Measurements from ENCODE around the gene PTPRE. TPM values are rescaled to one million over a fixed set of nuclear protein-coding genes. Genes with fewer than 3 reads are reported as not detected.

PTPRE gene
- total RNA-seq, 1 donor from 2014 or later = 20.4 TPM

GRCh38 chr10:128022261-128023196 is 115.6 kb downstream of the PTPRE start:
- intact Hi-C loops (cut with micrococcal nuclease) = no loop called here

- intact Hi-C loops (cut with micrococcal nuclease) = no loop called here
These were observed 117.5 kb downstream of the PTPRE start for GRCh38 chr10:128024426-128024825.

GRCh38 chr10:128025437-128025836 is 118.5 kb downstream of the PTPRE start:
- intact Hi-C loops (cut with micrococcal nuclease) = no loop called here

GRCh38 chr10:128025951-128026350 is 119.0 kb downstream of the PTPRE start:
- intact Hi-C loops (cut with micrococcal nuclease) = no loop called here

- intact Hi-C loops (cut with micrococcal nuclease) = no loop called here
These were observed 119.9 kb downstream of the PTPRE start for GRCh38 chr10:128026615-128027300.

GRCh38 chr10:128027306-128027705 is 120.4 kb downstream of the PTPRE start:
- intact Hi-C loops (cut with micrococcal nuclease) = no loop called here

GRCh38 chr10:128027822-128028507 is 121.1 kb downstream of the PTPRE start:
- intact Hi-C loops (cut with micrococcal nuclease) = no loop called here

- intact Hi-C loops (cut with micrococcal nuclease) = no loop called here
These were observed 121.8 kb downstream of the PTPRE start for GRCh38 chr10:128028508-128029289.

GRCh38 chr10:128029290-128029651 is 122.4 kb downstream of the PTPRE start:
- intact Hi-C loops (cut with micrococcal nuclease) = no loop called here

GRCh38 chr10:128029731-128030369 is 122.9 kb downstream of the PTPRE start:
- intact Hi-C loops (cut with micrococcal nuclease) = no loop called here

GRCh38 chr10:128030498-128031072 is 123.7 kb downstream of the PTPRE start:
- intact Hi-C loops (cut with micrococcal nuclease) = no loop called here

GRCh38 chr10:128031216-128031615 is 124.3 kb downstream of the PTPRE start:
- intact Hi-C loops (cut with micrococcal nuclease) = no loop called here

- intact Hi-C loops (cut with micrococcal nuclease) = no loop called here
These were observed 125.6 kb downstream of the PTPRE start for GRCh38 chr10:128032466-128032865.

GRCh38 chr10:128035557-128035973 is 128.7 kb downstream of the PTPRE start:
- intact Hi-C loops (cut with micrococcal nuclease) = loop anchor here (1.0 kb wide), 2 partner anchors 34 to 115 kb away; no protein-coding TSS in a partner anchor

- intact Hi-C loops (cut with micrococcal nuclease) = no loop called here
These were observed 129.2 kb downstream of the PTPRE start for GRCh38 chr10:128036011-128036615.

- intact Hi-C loops (cut with micrococcal nuclease) = no loop called here
These were observed 130.0 kb downstream of the PTPRE start for GRCh38 chr10:128036746-128037543.

- intact Hi-C loops (cut with micrococcal nuclease) = no loop called here
These were observed 133.2 kb downstream of the PTPRE start for GRCh38 chr10:128040096-128040495.

- intact Hi-C loops (cut with micrococcal nuclease) = no loop called here
These were observed 133.8 kb downstream of the PTPRE start for GRCh38 chr10:128040681-128041080.

- intact Hi-C loops (cut with micrococcal nuclease) = no loop called here
These were observed 135.3 kb downstream of the PTPRE start for GRCh38 chr10:128042131-128042610.

Data from T-helper 2 cell treated with Interferon-gamma antibody and Interleukin-4, amounts not matched to agents 100 ng/mL and 5 ng/mL, for 36 hours (primary cell).